Gastrocnemius medialis (tissue), 4 donors: Measurements from ENCODE around the gene LSP1. TPM values are rescaled to one million over a fixed set of nuclear protein-coding genes. Genes with fewer than 3 reads are reported as not detected.

Source experiments
- ATAC-seq, 2 donors: fragments of 150-250 bp; one replicate each; pipeline ENCODE4 v1.9.1; 2016
- DNase-seq, 2 donors: peaks; one replicate each; pipeline ENCODE4 v3.0.0-alpha.2; 2019
- H3K27ac ChIP-seq, 4 donors: fragments of 200-600 bp; sonication (generic); 1 replicate in 1 of 4; 2 replicates in 3 of 4; pipeline ENCODE4 v1.5.1; 2016 to 2018; ENCODE audit warnings: mild to moderate bottlenecking in 2 of 4, moderate library complexity in 1 of 4
- H3K27me3 ChIP-seq, 3 donors: fragments of 200-600 bp; sonication (generic) in 2 of 3; 1 replicate in 1 of 3; 2 replicates in 2 of 3; pipeline versions ENCODE4 v1.5.1 to v1.6.0; 2016 to 2019; ENCODE audit warnings: mild to moderate bottlenecking in 1 of 3, moderate library complexity in 1 of 3
- H3K36me3 ChIP-seq, 2 donors: fragments of 200-600 bp; sonication (generic) in 1 of 2; one replicate each; pipeline ENCODE4 v1.5.1; 2017 to 2018
- H3K4me1 ChIP-seq, 2 donors: fragments of 200-600 bp; sonication (generic) in 1 of 2; one replicate each; pipeline ENCODE4 v1.5.1; 2016 to 2017; ENCODE audit warnings: mild to moderate bottlenecking in 2 of 2
- H3K4me3 ChIP-seq, 4 donors: fragments of 200-600 bp; sonication (generic) in 3 of 4; 1 replicate in 1 of 4; 2 replicates in 3 of 4; pipeline ENCODE4 v1.5.1; 2016 to 2019; ENCODE audit warnings: mild to moderate bottlenecking in 2 of 4
- H3K9me3 ChIP-seq, 3 donors: fragments of 200-600 bp; sonication (generic) in 2 of 3; 1 replicate in 1 of 3; 2 replicates in 2 of 3; pipeline ENCODE4 v1.5.1; 2016 to 2019
- POLR2A ChIP-seq, 2 donors: fragments of 450-650 bp; IDR thresholded peaks; one replicate each; pipeline ENCODE4 v1.6.1; 2017; ENCODE audit warnings: antibody characterized with exemption in 2 of 2, mild to moderate bottlenecking in 2 of 2, moderate library complexity in 2 of 2
- in situ Hi-C, 4 donors: fragments of 200-750 bp; cut with MboI; loops; one replicate each; pipeline versions ENCODE4 v1.15.0 to v1.8.0; 2017; ENCODE audit warnings: low sequenced_read_pairs in 4 of 4
- intact Hi-C: fragments of 100-400 bp; cut with DNase I; formaldehyde crosslinking; loops from one replicate; pipeline ENCODE4 v1.15.1; 2023; ENCODE audit warnings: low total_unique reads
- total RNA-seq, 4 donors: library from RNA; depleted of rRNA; stranded (reverse); fragments of >200 nt; gene quantifications; one replicate each; pipeline versions ENCODE4 v1.1.0 to v1.2.3, GENCODE V29; 2016
- TF ChIP-seq, protein P1 (sequence below), 5 experiments: fragments of 450-650 bp in 3 of 5; fragments of 200-600 bp in 2 of 5; sonication (generic) in 2 of 5; IDR thresholded peaks in 4 of 5; conservative IDR thresholded peaks in 1 of 5; 1 replicate in 4 of 5; 2 replicates in 1 of 5; pipeline ENCODE4 v1.5.1; 2016 to 2019; ENCODE audit warnings: antibody characterized with exemption in 5 of 5, mild to moderate bottlenecking in 3 of 5, moderate library complexity in 3 of 5

LSP1 gene
- total RNA-seq, 4 donors from 2014 or later, result 3.0 to 13.5 (median 5.5) TPM

GRCh38 chr11:1867381-1867780, 14.5 kb downstream of the LSP1 start:
- Histone ChIP-seq H3K36me3 (no peaks in the 10 kb centered on the region), H3K27me3 (peaks cover 23 to 45% (median 42%) of the 10 kb centered on the region in 3 donors), H3K27ac (peak overlapping the region; percentile 58 to 73 (median 69)), H3K4me3 (no peak overlapping the region), H3K4me1 (peaks cover 26 to 37% of the 10 kb centered on the region in 2 donors), H3K9me3 (no peaks in the 10 kb centered on the region)
- ATAC-seq (no peak), DNase-seq (no peak)
- intact Hi-C loops, result no loop called here
- in situ Hi-C loops, result no loop called here
- TF ChIP-seq, protein P1, sequence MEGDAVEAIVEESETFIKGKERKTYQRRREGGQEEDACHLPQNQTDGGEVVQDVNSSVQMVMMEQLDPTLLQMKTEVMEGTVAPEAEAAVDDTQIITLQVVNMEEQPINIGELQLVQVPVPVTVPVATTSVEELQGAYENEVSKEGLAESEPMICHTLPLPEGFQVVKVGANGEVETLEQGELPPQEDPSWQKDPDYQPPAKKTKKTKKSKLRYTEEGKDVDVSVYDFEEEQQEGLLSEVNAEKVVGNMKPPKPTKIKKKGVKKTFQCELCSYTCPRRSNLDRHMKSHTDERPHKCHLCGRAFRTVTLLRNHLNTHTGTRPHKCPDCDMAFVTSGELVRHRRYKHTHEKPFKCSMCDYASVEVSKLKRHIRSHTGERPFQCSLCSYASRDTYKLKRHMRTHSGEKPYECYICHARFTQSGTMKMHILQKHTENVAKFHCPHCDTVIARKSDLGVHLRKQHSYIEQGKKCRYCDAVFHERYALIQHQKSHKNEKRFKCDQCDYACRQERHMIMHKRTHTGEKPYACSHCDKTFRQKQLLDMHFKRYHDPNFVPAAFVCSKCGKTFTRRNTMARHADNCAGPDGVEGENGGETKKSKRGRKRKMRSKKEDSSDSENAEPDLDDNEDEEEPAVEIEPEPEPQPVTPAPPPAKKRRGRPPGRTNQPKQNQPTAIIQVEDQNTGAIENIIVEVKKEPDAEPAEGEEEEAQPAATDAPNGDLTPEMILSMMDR (IDR thresholded peaks at IDR 0.05 in 4 of 5, conservative IDR thresholded peaks at IDR 0.05 in 1 of 5), result no peak
- TF ChIP-seq POLR2A (IDR thresholded peaks at IDR 0.05), result no peak

DNA sequence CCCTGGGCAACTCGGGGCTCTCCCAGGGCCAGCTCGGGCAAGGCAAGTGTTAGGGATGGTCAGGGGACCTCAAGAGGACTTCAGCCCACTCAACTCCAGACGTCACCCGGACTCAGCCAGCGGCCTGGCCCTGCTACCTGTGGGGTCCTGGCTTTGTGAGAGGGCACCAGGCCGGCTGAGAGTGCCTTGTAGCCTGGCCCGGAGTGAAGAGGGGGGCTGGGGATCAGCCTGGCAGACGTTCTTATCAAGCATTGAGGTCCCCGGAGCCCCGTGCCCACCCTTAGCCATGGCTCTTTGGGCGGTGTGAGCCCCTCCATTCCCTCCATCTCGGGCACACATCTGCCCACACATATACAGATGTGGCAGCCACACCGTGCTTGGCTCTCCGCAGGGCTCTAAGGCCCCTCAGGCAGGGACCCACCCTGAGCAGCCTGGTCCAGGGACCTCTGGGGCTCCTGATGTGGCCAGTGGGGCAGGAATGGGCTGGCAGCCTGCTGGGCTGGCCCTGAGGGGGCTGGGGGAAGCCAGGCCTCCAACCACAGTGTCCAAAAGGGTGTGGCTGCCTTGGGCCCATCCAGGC, 15.3 kb downstream of the LSP1 start:
- Histone ChIP-seq H3K4me3 (peak overlapping the region in 2 of 4 donors; percentile 21 to 37), H3K36me3 (no peaks in the 10 kb centered on the region), H3K27me3 (peaks cover 23 to 52% (median 50%) of the 10 kb centered on the region in 3 donors), H3K9me3 (no peaks in the 10 kb centered on the region), H3K27ac (peak overlapping the region; percentile 58 to 73 (median 69)), H3K4me1 (peaks cover 22 to 35% of the 10 kb centered on the region in 2 donors)
- TF ChIP-seq, protein P1 (IDR thresholded peaks at IDR 0.05 in 4 of 5, conservative IDR thresholded peaks at IDR 0.05 in 1 of 5), result no peak
- TF ChIP-seq POLR2A (IDR thresholded peaks at IDR 0.05), result no peak
- intact Hi-C loops, result no loop called here
- DNase-seq, result no peak
- ATAC-seq, result no peak
- in situ Hi-C loops, result no loop called here

GRCh38 chr11:1868636-1869291, 15.9 kb downstream of the LSP1 start:
- H3K27me3 ChIP-seq, result peaks cover 23 to 52% (median 50%) of the 10 kb centered on the region in 3 donors
- DNase-seq (no peak), ATAC-seq (no peak)
- peak overlapping the region; percentile 21 to 37 (median 32) for H3K4me3 ChIP-seq
- in situ Hi-C loops (no loop called here), intact Hi-C loops (no loop called here)
- peak overlapping the region; percentile 58 to 73 (median 69) for H3K27ac ChIP-seq
- peaks cover 16 to 29% of the 10 kb centered on the region in 2 donors for H3K4me1 ChIP-seq
- TF ChIP-seq, protein P1 (IDR thresholded peaks at IDR 0.05 in 4 of 5, conservative IDR thresholded peaks at IDR 0.05 in 1 of 5), result no peak
- TF ChIP-seq POLR2A (IDR thresholded peaks at IDR 0.05), result no peak
- H3K36me3 ChIP-seq, result no peaks in the 10 kb centered on the region
- H3K9me3 ChIP-seq, result no peaks in the 10 kb centered on the region

DNA sequence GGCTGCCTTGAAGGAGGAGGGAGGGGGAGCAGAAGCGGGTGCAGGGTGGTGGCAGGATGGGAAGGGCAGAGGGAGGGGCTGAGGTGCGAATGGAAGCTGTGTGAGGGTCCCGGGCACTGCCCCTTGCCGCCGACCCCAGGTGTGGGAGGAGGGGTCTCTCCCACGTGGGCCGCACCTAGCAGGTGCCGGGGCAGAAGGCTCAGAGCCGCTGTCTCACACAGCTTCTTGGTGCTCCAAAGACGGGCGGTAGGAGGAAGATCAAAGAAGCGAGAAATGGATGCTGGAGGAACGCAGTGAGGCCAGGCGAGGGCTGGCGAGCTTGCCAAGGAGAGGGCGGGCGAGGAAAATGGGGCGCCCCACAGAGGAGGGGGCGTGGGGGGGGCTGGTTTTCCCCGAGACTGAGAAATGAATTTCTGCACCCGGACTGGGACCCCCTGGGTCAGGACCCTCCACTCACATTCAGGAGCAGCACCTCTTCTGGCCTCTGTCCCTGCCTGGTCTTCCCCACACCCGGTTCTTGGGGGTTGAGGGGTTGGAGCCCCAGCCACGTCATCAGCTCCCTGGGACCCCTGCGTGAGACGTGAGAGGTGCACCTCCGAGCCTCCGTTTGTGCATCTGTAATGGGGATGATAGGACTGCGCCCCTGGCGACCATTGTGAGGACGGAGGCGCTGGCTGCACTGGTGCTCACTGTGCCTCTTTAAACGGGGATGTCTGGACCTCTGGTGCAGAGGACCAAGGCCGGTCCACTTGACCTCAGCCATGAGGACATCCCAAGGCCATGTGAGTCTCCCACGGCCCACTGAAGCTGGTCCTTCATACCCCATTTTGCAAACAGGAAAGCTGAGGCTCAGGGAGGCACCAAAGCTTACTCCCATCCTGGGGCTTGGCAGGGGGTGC, 16.8 kb downstream of the LSP1 start:
- no peaks in the 10 kb centered on the region for H3K36me3 ChIP-seq
- intact Hi-C loops, result no loop called here
- peaks cover 26 to 57% (median 51%) of the 10 kb centered on the region in 3 donors for H3K27me3 ChIP-seq
- peak overlapping the region; percentile 21 to 37 (median 28) for H3K4me3 ChIP-seq
- peak overlapping the region; percentile 58 to 73 (median 69) for H3K27ac ChIP-seq
- H3K4me1 ChIP-seq, result peaks cover 7 to 20% of the 10 kb centered on the region in 2 donors
- ATAC-seq (peak in 1 of 2 donors; percentile 48), DNase-seq (no peak)
- H3K9me3 ChIP-seq, result no peaks in the 10 kb centered on the region
- no peak for TF ChIP-seq POLR2A (IDR thresholded peaks at IDR 0.05)
- TF ChIP-seq, protein P1 (IDR thresholded peaks at IDR 0.05 in 4 of 5, conservative IDR thresholded peaks at IDR 0.05 in 1 of 5), result peak in 1 of 5 experiments; percentile 28
- in situ Hi-C loops, result no loop called here
